ENCODE data around the gene MGAT3.

The MGAT3 gene

DNA sequence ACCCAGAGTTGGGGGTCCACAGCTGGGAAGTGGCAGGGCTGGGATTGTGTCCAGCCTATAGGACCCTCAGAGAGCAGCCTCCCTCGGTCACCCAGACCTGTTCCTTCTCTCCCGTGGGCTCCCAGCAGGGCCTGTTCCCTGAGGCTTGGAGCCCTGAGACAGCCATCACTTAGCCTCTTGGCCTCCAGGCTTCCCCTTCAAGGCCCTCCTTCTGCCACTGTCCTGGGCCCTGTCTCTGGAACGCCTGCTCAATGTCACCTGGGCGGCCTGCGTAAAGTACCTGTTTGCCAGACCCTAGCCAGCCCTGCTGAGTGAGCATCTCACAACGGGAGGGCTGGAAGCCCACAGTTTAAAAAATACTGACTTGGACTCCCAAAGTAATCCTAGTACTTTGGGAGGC is 6.5 kb downstream of the MGAT3 start:
- Histone ChIP-seq H3F3A (ENCODE audit: insufficient read depth) (peaks cover 90% of the 10 kb centered on the region), H4K20me1 (ENCODE audit: low read depth, low read length) (no peaks in the 10 kb centered on the region), H2AFZ (ENCODE audit: low read depth, low read length, severe bottlenecking) (no peak overlapping the region), H3K9me2 (replicated peaks; ENCODE audit: insufficient read depth, low read length) (no peaks in the 10 kb centered on the region), H3K79me2 (ENCODE audit: insufficient read depth, low read length) (peaks cover 83% of the 10 kb centered on the region), H3K36me3 (ENCODE audit: low read length) (no peaks in the 10 kb centered on the region), H3K4me2 (ENCODE audit: low read depth, low read length, poor library complexity, severe bottlenecking) (peak overlapping the region; percentile 93), H3K4me3 (ENCODE audit: insufficient read depth, low read length, poor library complexity, severe bottlenecking) (no peak overlapping the region), H3K9me3 (ENCODE audit: insufficient read depth, low read length) (no peaks in the 10 kb centered on the region), H3K27me3 (ENCODE audit: low read length) (no peaks in the 10 kb centered on the region), H3K9ac (ENCODE audit: low read length) (peak overlapping the region; percentile 54), H3K27ac (ENCODE audit: low read depth, low read length) (peak overlapping the region; percentile 95)
- no peak for TF ChIP-seq EZH2phosphoT487 (conservative IDR thresholded peaks at IDR 0.05; ENCODE audit: low read length)
- TF ChIP-seq, protein P1, sequence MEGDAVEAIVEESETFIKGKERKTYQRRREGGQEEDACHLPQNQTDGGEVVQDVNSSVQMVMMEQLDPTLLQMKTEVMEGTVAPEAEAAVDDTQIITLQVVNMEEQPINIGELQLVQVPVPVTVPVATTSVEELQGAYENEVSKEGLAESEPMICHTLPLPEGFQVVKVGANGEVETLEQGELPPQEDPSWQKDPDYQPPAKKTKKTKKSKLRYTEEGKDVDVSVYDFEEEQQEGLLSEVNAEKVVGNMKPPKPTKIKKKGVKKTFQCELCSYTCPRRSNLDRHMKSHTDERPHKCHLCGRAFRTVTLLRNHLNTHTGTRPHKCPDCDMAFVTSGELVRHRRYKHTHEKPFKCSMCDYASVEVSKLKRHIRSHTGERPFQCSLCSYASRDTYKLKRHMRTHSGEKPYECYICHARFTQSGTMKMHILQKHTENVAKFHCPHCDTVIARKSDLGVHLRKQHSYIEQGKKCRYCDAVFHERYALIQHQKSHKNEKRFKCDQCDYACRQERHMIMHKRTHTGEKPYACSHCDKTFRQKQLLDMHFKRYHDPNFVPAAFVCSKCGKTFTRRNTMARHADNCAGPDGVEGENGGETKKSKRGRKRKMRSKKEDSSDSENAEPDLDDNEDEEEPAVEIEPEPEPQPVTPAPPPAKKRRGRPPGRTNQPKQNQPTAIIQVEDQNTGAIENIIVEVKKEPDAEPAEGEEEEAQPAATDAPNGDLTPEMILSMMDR (IDR thresholded peaks at IDR 0.05; ENCODE audit: insufficient read depth, low read length, poor library complexity, severe bottlenecking): no peak

DNA sequence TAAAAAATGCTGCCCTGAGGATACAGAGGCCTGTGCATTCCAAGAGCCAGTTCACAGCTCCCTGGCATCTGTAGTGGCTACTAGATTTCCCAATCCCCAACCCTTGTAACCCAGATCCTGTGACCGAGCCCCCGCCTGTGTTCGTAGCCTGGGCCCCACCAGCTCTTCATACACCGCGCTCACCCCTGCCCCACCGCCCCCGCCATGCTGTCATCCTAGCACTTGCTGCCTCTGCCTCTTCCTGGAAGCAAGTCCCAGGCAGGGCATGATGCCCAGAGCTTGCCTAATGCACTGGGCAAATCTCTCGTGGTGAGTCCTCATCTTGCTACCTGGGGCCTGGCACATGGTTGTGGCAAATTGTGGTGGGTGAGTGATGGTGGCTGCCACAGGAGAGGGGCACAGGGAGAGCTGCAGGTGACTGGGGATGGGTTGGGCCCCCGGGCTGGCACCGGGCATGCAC is 7.1 kb downstream of the MGAT3 start:
- Histone ChIP-seq H3K27ac (ENCODE audit: low read depth, low read length) (peak overlapping the region; percentile 95), H3K36me3 (ENCODE audit: low read length) (no peaks in the 10 kb centered on the region), H3K9me3 (ENCODE audit: insufficient read depth, low read length) (no peaks in the 10 kb centered on the region), H3K4me3 (ENCODE audit: insufficient read depth, low read length, poor library complexity, severe bottlenecking) (no peak overlapping the region), H3K27me3 (ENCODE audit: low read length) (no peaks in the 10 kb centered on the region), H3K4me2 (ENCODE audit: low read depth, low read length, poor library complexity, severe bottlenecking) (peak overlapping the region; percentile 93), H4K20me1 (ENCODE audit: low read depth, low read length) (no peaks in the 10 kb centered on the region), H2AFZ (ENCODE audit: low read depth, low read length, severe bottlenecking) (no peak overlapping the region), H3K9ac (ENCODE audit: low read length) (peak overlapping the region; percentile 54), H3K79me2 (ENCODE audit: insufficient read depth, low read length) (peaks cover 83% of the 10 kb centered on the region), H3F3A (ENCODE audit: insufficient read depth) (peaks cover 89% of the 10 kb centered on the region), H3K9me2 (replicated peaks; ENCODE audit: insufficient read depth, low read length) (no peaks in the 10 kb centered on the region)
- no peak for TF ChIP-seq EZH2phosphoT487 (conservative IDR thresholded peaks at IDR 0.05; ENCODE audit: low read length)
- TF ChIP-seq, protein P1 (IDR thresholded peaks at IDR 0.05; ENCODE audit: insufficient read depth, low read length, poor library complexity, severe bottlenecking): no peak

DNA sequence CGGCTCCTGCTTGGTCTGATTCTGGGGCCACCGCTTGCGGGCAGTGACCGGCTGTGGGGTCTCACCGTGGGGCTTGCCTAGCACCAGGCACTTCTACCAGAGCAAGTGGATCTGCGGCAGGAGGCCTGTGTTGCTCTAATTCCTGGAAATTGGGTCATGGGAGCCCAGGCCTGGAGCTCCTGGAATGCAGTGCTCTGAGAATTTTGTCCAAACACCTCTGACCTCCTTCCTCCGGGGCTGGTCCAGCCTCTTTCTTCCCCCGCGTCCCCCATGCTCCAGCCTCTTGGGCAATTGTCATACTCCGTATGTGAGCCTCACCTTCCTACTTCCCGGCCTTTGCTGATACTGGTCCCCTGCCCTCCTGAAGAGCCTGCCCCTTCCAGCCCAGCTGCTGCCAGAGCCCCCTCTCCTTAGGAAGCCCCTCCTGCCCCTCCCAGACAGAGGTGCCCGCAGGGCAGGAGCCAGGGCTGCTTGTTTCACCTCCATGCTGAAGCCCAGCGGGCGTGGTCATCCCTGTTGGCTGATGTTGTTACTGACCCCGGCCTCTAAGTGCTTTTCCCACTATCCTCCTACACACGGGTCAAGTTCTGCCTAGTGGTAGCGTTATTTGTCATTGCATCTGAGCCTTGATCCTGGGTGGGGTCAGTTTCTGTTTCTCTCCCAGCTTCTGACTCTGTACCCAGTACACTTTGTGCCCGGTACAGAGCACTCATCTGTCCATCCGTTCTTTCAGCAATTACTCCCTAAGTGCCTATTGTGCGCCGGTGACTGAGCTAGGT is 9.6 kb downstream of the MGAT3 start:
- TF ChIP-seq, protein P1 (IDR thresholded peaks at IDR 0.05; ENCODE audit: insufficient read depth, low read length, poor library complexity, severe bottlenecking): no peak
- TF ChIP-seq EZH2phosphoT487 (conservative IDR thresholded peaks at IDR 0.05; ENCODE audit: low read length): no peak
- H3K4me3 ChIP-seq (ENCODE audit: insufficient read depth, low read length, poor library complexity, severe bottlenecking): peak overlapping the region; percentile 27
- H3K9me3 ChIP-seq (ENCODE audit: insufficient read depth, low read length): no peaks in the 10 kb centered on the region
- no peaks in the 10 kb centered on the region for H3K36me3 ChIP-seq (ENCODE audit: low read length)
- H2AFZ ChIP-seq (ENCODE audit: low read depth, low read length, severe bottlenecking): no peak overlapping the region
- H4K20me1 ChIP-seq (ENCODE audit: low read depth, low read length): no peaks in the 10 kb centered on the region
- H3K79me2 ChIP-seq (ENCODE audit: insufficient read depth, low read length): peaks cover 83% of the 10 kb centered on the region
- no peaks in the 10 kb centered on the region for H3K9me2 ChIP-seq (replicated peaks; ENCODE audit: insufficient read depth, low read length)
- peak overlapping the region; percentile 93 for H3K4me2 ChIP-seq (ENCODE audit: low read depth, low read length, poor library complexity, severe bottlenecking)
- peak overlapping the region; percentile 54 for H3K9ac ChIP-seq (ENCODE audit: low read length)
- peaks cover 68% of the 10 kb centered on the region for H3F3A ChIP-seq (ENCODE audit: insufficient read depth)
- H3K27me3 ChIP-seq (ENCODE audit: low read length): no peaks in the 10 kb centered on the region
- H3K27ac ChIP-seq (ENCODE audit: low read depth, low read length): peak overlapping the region; percentile 95

Measured in SU-DHL-6 (cell line).